HL-60 (cell line): ENCODE results near the gene METTL25.
A peak's percentile ranks its signal among the peaks of the same experiment; 100 is the strongest.

Experiments
- DNase-seq, 2 experiments: peaks; one replicate each; pipeline ENCODE4 v3.0.0-alpha.2; 2010 to 2020; ENCODE audit warnings: low read depth in 1 of 2, low spot score in 1 of 2
- H3K27ac ChIP-seq: fragments of 250-450 bp; sonication (Bioruptor Pico); replicated peaks from 2 replicates; pipeline ENCODE4 v1.5.1; 2020; ENCODE audit warnings: mild to moderate bottlenecking, moderate library complexity
- H3K27me3 ChIP-seq: fragments of 250-450 bp; sonication (Bioruptor Pico); 2 replicates; pipeline ENCODE4 v1.5.1; 2021; ENCODE audit warnings: mild to moderate bottlenecking, moderate library complexity; ENCODE audit not compliant: insufficient read depth, poor library complexity, severe bottlenecking
- H3K4me3 ChIP-seq: replicated peaks from 2 replicates; pipeline ENCODE4 v1.5.1; 2011; ENCODE audit warnings: mild to moderate bottlenecking, control low read depth, low read length; ENCODE audit not compliant: insufficient read depth
- GABPA ChIP-seq: IDR thresholded peaks from 2 replicates; pipeline ENCODE4 v1.6.1; 2012; ENCODE audit warnings: low read depth
- POLR2AphosphoS5 ChIP-seq: IDR thresholded peaks from 2 replicates; pipeline ENCODE4 v1.6.1; 2012; ENCODE audit warnings: low read depth
- SPI1 ChIP-seq: IDR thresholded peaks from 2 replicates; pipeline ENCODE4 v1.6.1; 2012; ENCODE audit warnings: low read depth, mild to moderate bottlenecking, borderline replicate concordance
- TF ChIP-seq, protein P1 (sequence below): IDR thresholded peaks from one replicate; pipeline ENCODE4 v1.5.1; 2011; ENCODE audit warnings: low read length, control low read depth, inconsistent platforms; ENCODE audit not compliant: insufficient read depth
- TF ChIP-seq, protein P2 (sequence below): IDR thresholded peaks from 2 replicates; pipeline ENCODE4 v1.6.1; 2012; ENCODE audit warnings: low read depth; ENCODE audit not compliant: insufficient replicate concordance

The METTL25 gene

DNA sequence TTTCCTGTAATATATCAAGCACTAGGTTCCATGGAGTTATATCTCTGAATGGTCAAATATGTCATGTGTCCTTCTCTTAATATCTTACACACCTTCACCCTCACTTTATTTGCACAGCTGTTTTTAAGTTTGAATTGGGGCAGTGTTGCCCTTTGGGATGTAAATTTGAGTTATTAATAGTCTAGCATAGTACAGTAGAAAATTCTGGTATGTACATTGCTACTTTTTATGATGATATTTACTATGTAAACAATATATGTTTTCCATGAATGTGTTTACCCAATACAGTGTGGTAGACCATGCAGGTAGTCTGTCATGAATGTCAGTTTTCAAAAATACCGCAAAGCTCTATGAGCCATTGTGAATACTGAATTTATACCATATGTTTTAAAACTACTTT lies 50.5 kb downstream of the METTL25 start:
- TF ChIP-seq, protein P1, sequence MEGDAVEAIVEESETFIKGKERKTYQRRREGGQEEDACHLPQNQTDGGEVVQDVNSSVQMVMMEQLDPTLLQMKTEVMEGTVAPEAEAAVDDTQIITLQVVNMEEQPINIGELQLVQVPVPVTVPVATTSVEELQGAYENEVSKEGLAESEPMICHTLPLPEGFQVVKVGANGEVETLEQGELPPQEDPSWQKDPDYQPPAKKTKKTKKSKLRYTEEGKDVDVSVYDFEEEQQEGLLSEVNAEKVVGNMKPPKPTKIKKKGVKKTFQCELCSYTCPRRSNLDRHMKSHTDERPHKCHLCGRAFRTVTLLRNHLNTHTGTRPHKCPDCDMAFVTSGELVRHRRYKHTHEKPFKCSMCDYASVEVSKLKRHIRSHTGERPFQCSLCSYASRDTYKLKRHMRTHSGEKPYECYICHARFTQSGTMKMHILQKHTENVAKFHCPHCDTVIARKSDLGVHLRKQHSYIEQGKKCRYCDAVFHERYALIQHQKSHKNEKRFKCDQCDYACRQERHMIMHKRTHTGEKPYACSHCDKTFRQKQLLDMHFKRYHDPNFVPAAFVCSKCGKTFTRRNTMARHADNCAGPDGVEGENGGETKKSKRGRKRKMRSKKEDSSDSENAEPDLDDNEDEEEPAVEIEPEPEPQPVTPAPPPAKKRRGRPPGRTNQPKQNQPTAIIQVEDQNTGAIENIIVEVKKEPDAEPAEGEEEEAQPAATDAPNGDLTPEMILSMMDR: no peak
- TF ChIP-seq POLR2AphosphoS5 (no peak), SPI1 (no peak), GABPA (no peak)
- TF ChIP-seq, protein P2, sequence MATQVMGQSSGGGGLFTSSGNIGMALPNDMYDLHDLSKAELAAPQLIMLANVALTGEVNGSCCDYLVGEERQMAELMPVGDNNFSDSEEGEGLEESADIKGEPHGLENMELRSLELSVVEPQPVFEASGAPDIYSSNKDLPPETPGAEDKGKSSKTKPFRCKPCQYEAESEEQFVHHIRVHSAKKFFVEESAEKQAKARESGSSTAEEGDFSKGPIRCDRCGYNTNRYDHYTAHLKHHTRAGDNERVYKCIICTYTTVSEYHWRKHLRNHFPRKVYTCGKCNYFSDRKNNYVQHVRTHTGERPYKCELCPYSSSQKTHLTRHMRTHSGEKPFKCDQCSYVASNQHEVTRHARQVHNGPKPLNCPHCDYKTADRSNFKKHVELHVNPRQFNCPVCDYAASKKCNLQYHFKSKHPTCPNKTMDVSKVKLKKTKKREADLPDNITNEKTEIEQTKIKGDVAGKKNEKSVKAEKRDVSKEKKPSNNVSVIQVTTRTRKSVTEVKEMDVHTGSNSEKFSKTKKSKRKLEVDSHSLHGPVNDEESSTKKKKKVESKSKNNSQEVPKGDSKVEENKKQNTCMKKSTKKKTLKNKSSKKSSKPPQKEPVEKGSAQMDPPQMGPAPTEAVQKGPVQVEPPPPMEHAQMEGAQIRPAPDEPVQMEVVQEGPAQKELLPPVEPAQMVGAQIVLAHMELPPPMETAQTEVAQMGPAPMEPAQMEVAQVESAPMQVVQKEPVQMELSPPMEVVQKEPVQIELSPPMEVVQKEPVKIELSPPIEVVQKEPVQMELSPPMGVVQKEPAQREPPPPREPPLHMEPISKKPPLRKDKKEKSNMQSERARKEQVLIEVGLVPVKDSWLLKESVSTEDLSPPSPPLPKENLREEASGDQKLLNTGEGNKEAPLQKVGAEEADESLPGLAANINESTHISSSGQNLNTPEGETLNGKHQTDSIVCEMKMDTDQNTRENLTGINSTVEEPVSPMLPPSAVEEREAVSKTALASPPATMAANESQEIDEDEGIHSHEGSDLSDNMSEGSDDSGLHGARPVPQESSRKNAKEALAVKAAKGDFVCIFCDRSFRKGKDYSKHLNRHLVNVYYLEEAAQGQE: no peak
- Histone ChIP-seq H3K4me3 (no peak overlapping the region), H3K27me3 (no peaks in the 10 kb centered on the region), H3K27ac (no peak overlapping the region)
- no peak for DNase-seq

DNA sequence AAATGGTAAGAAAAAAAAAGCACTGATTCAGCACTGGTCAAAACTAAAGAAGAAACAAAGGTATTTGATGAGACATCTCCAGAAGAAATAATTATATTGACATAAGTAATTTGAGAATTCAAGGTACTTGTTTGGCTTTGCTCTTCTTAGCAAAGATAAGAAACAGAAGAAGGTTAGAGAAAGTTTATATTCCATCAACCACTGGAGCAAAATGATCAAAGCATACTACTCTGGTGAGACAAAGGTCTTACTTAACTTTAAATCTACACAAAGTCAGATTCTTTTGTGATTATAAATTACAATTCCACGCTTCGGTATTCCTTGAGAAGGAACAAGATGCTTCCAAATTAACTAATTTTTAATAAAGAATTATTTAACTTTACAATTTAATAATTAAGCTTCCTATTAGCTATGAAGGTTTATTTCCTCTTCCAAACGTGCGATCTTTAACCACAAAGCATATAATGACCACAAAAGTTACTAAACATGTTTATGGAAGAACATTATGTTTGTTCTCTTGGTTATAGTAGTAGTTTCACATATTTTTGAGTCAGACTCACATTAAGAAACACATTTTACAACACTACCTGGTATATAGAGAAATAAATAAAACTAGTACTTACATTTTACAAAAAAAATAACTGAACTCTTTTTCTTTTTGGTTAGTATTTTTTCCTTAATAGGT lies 53.4 kb downstream of the METTL25 start:
- TF ChIP-seq, protein P1: no peak
- TF ChIP-seq GABPA (no peak), POLR2AphosphoS5 (no peak), SPI1 (no peak)
- TF ChIP-seq, protein P2: no peak
- H3K27ac ChIP-seq: no peak overlapping the region
- no peaks in the 10 kb centered on the region for H3K27me3 ChIP-seq
- no peak for DNase-seq
- H3K4me3 ChIP-seq: no peak overlapping the region

DNA sequence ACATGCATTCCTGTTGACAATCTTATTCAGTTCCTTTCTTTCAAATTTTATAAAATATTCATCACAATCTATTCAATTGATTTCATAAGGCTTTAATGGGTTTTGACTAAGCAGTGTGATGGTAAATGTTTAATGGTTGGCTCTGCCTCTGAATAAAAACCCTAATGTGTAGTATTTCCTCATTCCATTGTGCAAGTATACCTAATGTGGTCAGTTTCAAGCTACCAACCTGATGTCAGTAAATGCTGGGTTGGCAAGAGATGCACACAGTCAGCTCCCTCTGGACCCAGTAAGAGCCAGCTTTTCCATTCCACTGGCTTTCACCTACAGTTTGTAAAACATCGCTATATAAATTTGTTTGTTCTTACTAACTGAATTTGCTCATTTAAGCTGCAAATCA lies 53.9 kb downstream of the METTL25 start:
- TF ChIP-seq SPI1: no peak
- TF ChIP-seq, protein P1: no peak
- TF ChIP-seq, protein P2: no peak
- no peak for TF ChIP-seq GABPA
- no peak for TF ChIP-seq POLR2AphosphoS5
- H3K27ac ChIP-seq: no peak overlapping the region
- DNase-seq: peak in 1 of 2 experiments; percentile 10
- H3K27me3 ChIP-seq: no peaks in the 10 kb centered on the region
- H3K4me3 ChIP-seq: no peak overlapping the region
